Smooth muscle cell of the coronary artery (primary cell): ENCODE measurements around the gene GLT8D2. TPM values are rescaled to one million over a fixed set of nuclear protein-coding genes. Genes with fewer than 3 reads are reported as not detected.

Source experiments
- total RNA-seq: library from RNA; depleted of rRNA; stranded (reverse); fragments of >200 nt; gene quantifications from 2 replicates; pipeline ENCODE4 v1.2.3, GENCODE V29; 2014; ENCODE audit warnings: low replicate concordance

The GLT8D2 gene
- total RNA-seq, result 11.9 and 46.4 TPM in 2 replicates

GRCh38 chr12:104049903-104050356 lies at the start of gene GLT8D2:
GLT8D2 (minus strand) TSS chr12:104050187; CDS start chr12:104019648, 30,539 bp downstream.

GRCh38 chr12:104064031-104064841 lies 14.2 kb upstream of the GLT8D2 start, which contains the start of gene HCFC2:
HCFC2 (plus strand) TSS chr12:104064531; CDS start chr12:104064561, 30 bp downstream.

GRCh38 chr12:103965590-103966504 lies 84.1 kb downstream of the GLT8D2 start, which contains the start of gene TDG:
TDG (plus strand) TSS chr12:103965872; CDS start chr12:103966038, 166 bp downstream.

Other genes with a start within 250 kb of the GLT8D2 start
- gene NT5DC3, start 209.0 kb downstream of the GLT8D2 start, total RNA-seq, result 3.6 and 5.2 TPM in 2 replicates
- 665 and 748 TPM in 2 replicates for gene HSP90B1, start 119.8 kb downstream of the GLT8D2 start, total RNA-seq
- 10.2 and 26.7 TPM in 2 replicates for gene TDG, start 84.3 kb downstream of the GLT8D2 start, total RNA-seq
- 19.8 and 20.0 TPM in 2 replicates for gene HCFC2, start 14.3 kb upstream of the GLT8D2 start, total RNA-seq
- 12.4 and 18.4 TPM in 2 replicates for gene NFYB, start 88.0 kb upstream of the GLT8D2 start, total RNA-seq
- gene TXNRD1, start 165.6 kb upstream of the GLT8D2 start, total RNA-seq, result 367 and 380 TPM in 2 replicates